Stimulated activated memory B cell treated with anti-CD40 and anti-IgM and Interleukin-4, amounts not matched to agents 10 μg/mL and 1 μg/mL and 100 μg/mL, for 72 hours (primary cell): ENCODE results near the gene TMEM106C.

Experiments
- ATAC-seq: fragments of 150-1000 bp; cut with Tn5 transposase; 2 replicates; pipeline ENCODE4 v1.10.0; 2021
- H3K27ac Mint-ChIP-seq: one replicate; pipeline ENCODE4 v1.8.0; 2022; ENCODE audit warnings: mild to moderate bottlenecking, mixed read lengths
- H3K27me3 Mint-ChIP-seq: one replicate; pipeline ENCODE4 v1.8.0; 2022; ENCODE audit warnings: mixed read lengths
- H3K36me3 Mint-ChIP-seq: one replicate; pipeline ENCODE4 v1.8.0; 2022; ENCODE audit warnings: mixed read lengths
- H3K4me1 Mint-ChIP-seq: one replicate; pipeline ENCODE4 v1.8.0; 2022; ENCODE audit warnings: mixed read lengths
- H3K4me3 Mint-ChIP-seq: one replicate; pipeline ENCODE4 v1.8.0; 2022; ENCODE audit warnings: mild to moderate bottlenecking, moderate library complexity, mixed read lengths
- H3K9me3 Mint-ChIP-seq: one replicate; pipeline ENCODE4 v1.8.0; 2022; ENCODE audit warnings: mixed read lengths

The TMEM106C gene, protein sequence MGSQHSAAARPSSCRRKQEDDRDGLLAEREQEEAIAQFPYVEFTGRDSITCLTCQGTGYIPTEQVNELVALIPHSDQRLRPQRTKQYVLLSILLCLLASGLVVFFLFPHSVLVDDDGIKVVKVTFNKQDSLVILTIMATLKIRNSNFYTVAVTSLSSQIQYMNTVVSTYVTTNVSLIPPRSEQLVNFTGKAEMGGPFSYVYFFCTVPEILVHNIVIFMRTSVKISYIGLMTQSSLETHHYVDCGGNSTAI

DNA sequence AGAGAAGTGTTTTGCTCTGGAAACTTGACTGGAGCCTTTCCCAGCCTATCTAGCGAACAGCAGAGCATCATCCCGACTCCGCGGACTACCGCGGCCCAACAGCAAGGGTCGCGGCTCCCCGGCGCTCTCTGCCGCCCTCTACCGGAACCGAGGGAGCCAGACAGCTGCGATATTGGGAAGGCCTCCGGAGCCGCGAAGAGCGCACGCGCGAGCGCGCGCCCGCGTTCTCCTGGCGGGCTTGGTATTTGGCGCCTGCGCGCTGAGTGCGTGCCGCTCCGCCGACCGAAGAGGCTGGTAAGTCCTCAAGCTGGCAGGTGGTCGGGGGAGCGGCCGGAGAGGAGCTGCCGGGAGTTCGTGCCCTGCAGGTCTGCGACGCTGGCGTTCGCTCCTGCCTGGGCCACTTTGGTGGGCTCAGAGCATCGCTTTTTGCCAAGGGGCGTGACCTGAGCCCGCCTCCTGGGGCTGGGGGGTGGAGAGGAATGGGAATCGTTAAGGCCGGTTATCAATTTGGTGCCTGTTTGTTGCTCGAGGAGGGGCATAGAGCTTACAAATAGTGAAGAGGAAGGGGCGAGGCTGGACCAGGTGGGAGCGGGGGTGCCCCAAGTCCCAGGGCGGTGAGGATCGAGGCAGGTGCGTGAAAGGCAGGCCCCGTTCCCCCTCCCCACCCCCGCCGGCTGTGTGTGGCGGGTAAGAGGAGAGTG, at the start of gene TMEM106C:
TSS of gene TMEM106C (plus strand) at position 257 of the 701 bp plus-strand sequence. CDS start 641 bp downstream, outside the sequence.
- H3K36me3 Mint-ChIP-seq, result peaks cover 9% of the 10 kb centered on the region
- H3K27ac Mint-ChIP-seq, result peak within 1 kb of the TSS; percentile 99
- H3K9me3 Mint-ChIP-seq, result no peaks in the 10 kb centered on the region
- peaks cover 32% of the 10 kb centered on the region for H3K4me1 Mint-ChIP-seq
- peak within 1 kb of the TSS; percentile 100 for H3K4me3 Mint-ChIP-seq
- ATAC-seq, result peak; percentile 95
- H3K27me3 Mint-ChIP-seq, result peaks cover 25% of the 10 kb centered on the region

DNA sequence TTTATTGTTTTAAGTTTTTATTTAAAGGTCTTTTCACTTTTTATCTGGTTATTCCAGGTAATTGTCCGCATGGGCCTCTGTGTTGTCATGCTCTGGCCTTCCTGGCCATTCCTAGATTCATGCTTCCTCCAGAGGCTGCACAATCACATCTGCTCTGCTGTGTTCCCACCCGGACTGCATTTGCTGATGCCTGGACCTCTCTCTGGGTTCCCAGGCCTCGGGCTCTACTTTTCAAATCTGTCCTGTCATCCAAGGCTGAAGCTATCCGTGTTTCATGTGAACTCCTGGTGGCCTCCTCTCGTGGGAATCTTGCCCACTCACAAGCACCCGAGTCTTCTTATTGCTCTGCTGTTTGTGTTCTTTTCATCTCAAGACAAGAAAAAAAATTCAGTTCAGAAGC, 42.5 kb upstream of the TMEM106C start:
- H3K4me3 Mint-ChIP-seq, result no peak overlapping the region
- no peaks in the 10 kb centered on the region for H3K4me1 Mint-ChIP-seq
- no peaks in the 10 kb centered on the region for H3K36me3 Mint-ChIP-seq

DNA sequence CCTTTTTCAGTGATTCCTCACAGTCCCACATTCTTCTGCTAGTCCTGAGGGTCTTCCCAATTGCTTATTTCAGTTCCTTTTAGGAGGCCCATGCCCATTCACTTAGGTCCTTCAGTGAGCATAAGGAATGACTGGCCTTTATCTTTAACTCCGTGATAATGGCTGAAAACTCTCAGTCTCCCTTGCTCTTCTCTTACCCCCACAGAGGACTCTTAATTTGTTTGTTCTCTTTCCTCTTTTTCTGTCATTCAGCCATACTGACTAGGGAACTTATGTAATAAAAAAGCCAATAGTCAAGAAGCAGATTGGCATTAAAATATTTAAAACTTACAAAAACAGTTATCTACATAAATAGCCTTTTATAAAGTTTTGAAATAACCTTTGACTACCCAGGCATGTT, 41.5 kb upstream of the TMEM106C start:
- Mint-ChIP-seq H3K27ac (no peak overlapping the region), H3K4me3 (no peak overlapping the region), H3K9me3 (no peaks in the 10 kb centered on the region), H3K27me3 (peaks cover 24% of the 10 kb centered on the region), H3K4me1 (no peaks in the 10 kb centered on the region), H3K36me3 (no peaks in the 10 kb centered on the region)
- ATAC-seq, result no peak

More for the DNA sequence above, 42.5 kb upstream of the TMEM106C start:
- Mint-ChIP-seq H3K27ac (no peak overlapping the region), H3K27me3 (peaks cover 32% of the 10 kb centered on the region), H3K9me3 (no peaks in the 10 kb centered on the region)
- ATAC-seq, result no peak

DNA sequence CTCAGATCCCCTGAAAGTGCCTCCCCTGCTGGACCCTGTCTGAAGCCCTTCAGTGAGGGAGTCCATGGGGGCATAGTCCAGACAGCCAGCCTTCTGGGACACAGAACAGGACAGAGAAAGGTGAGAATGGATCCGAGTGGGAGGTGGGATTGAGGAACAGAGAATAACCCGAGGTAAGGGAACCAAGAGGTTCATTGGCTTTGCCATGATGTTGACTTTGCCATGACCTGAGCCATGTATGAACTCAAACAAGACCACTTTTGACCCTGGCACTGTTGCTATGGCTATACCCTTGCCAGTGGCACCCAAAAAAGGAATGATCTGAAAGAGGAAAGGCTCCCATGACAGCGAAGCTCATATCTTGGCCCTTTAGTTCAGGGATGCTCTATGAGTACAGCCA, 36.0 kb upstream of the TMEM106C start:
- Mint-ChIP-seq H3K4me3 (no peak overlapping the region), H3K9me3 (no peaks in the 10 kb centered on the region), H3K4me1 (no peaks in the 10 kb centered on the region), H3K36me3 (no peaks in the 10 kb centered on the region), H3K27ac (no peak overlapping the region), H3K27me3 (peaks cover 34% of the 10 kb centered on the region)
- no peak for ATAC-seq

DNA sequence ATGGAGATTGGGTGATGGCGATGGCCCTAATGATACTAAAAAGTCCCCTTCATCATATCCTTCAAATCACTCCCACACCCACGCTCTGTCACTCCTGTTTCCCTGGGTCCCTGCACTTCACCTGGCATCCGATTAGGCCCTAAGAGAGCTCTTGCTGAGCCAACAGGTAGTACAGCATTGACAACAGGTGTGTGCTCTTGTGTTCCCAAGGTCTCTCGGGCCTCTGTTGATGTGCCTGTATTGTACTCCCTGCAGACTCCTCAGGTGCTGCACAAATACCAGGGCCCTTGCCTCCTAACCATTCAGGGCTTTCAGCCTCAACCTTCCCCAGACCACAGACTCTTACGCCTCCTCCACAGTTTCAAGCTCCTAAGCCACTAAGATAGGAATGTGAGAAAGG, 32.8 kb upstream of the TMEM106C start:
- H3K9me3 Mint-ChIP-seq, result no peaks in the 10 kb centered on the region
- no peaks in the 10 kb centered on the region for H3K4me1 Mint-ChIP-seq
- no peak overlapping the region for H3K4me3 Mint-ChIP-seq
- ATAC-seq, result no peak
- H3K27me3 Mint-ChIP-seq, result peaks cover 19% of the 10 kb centered on the region
- no peak overlapping the region for H3K27ac Mint-ChIP-seq
- H3K36me3 Mint-ChIP-seq, result no peaks in the 10 kb centered on the region

DNA sequence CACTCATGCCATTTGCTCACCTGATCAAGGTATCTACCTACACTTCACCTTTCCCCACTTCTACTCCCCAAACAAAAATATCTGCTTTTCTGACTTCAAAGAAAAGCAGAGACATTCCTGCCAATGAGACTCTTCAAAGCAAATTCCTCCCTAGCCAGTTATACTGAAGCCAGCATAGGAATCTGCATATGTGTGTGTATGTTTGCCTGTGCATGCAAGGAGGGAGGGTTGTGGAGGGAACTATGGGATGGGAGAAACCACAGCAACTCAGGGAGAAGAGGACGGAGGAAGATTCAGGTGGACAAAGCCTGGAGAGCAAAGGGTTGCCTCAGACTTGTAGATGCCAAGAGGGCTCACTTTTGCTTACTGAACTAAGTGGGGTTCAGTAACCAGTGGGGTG, 32.2 kb upstream of the TMEM106C start:
- H3K4me1 Mint-ChIP-seq, result no peaks in the 10 kb centered on the region
- no peak overlapping the region for H3K27ac Mint-ChIP-seq
- H3K9me3 Mint-ChIP-seq, result no peaks in the 10 kb centered on the region
- peaks cover 19% of the 10 kb centered on the region for H3K27me3 Mint-ChIP-seq
- ATAC-seq, result no peak
- no peak overlapping the region for H3K4me3 Mint-ChIP-seq
- no peaks in the 10 kb centered on the region for H3K36me3 Mint-ChIP-seq

DNA sequence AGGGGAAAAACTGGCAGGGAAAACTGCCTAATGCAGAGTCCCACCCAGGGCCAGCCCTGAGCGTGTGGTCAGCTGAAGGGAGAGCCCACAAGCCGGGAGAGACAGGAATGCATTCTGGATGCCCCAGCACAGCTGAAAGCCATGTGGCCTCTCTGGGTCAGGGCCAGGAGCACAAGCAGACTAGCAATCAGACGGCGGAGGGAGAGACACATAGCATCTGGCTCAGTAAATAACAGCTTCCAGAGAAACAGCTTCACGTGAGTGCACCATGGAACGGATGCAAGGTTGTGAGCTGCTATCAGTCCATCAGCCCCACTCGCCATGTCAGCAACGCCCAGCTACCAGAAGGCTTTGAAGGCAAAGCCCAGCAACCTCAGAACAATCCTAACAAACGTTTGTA, 28.2 kb upstream of the TMEM106C start:
- no peak overlapping the region for H3K27ac Mint-ChIP-seq

DNA sequence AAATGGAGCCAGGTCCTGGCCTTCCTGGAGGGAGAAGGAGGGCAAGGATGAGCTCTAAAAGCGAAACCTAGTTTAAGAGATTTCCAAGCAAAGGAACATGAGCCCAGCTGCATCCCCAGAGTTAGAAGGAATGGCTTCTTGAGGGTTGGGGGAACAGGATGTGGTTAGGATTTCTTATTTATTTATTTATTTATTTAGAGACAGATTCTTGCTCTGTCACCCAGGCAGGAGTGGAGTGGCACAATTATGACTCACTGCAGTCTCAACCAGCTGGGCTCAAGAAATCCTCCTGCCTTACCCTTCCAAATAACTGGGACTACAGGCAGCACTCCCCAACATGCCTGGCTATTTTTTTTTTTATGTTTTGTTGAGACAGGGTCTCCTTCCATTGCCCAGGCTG, 25.3 kb upstream of the TMEM106C start:
- Mint-ChIP-seq H3K27me3 (peaks cover 43% of the 10 kb centered on the region), H3K4me1 (peaks cover 14% of the 10 kb centered on the region), H3K27ac (no peak overlapping the region), H3K9me3 (no peaks in the 10 kb centered on the region), H3K36me3 (no peaks in the 10 kb centered on the region), H3K4me3 (no peak overlapping the region)
- no peak for ATAC-seq

More for the DNA sequence above, 28.2 kb upstream of the TMEM106C start:
- no peak for ATAC-seq
- no peaks in the 10 kb centered on the region for H3K9me3 Mint-ChIP-seq
- H3K27me3 Mint-ChIP-seq, result peaks cover 27% of the 10 kb centered on the region
- H3K4me3 Mint-ChIP-seq, result no peak overlapping the region
- H3K4me1 Mint-ChIP-seq, result no peaks in the 10 kb centered on the region
- no peaks in the 10 kb centered on the region for H3K36me3 Mint-ChIP-seq

DNA sequence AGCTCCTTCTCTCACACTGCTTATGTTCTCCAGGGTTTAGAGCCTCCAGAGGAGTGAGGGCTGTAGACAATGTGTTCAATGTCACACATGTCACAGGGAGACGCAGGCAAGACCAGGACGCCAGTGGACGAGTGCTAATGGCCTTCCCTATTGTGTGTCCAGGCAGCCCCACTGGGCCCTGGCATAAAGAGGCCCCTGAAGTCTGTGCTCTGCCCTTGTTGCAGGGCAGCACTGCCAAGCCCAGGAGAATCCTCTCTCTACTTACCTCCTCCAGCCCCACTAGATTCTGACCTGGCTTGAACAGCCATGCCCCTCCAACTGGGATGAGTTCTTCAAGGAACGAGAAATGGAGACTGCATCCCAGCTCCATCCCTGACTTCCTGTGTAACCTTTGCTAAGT, 24.8 kb upstream of the TMEM106C start:
- Mint-ChIP-seq H3K9me3 (no peaks in the 10 kb centered on the region), H3K4me1 (peaks cover 14% of the 10 kb centered on the region), H3K36me3 (no peaks in the 10 kb centered on the region), H3K27ac (no peak overlapping the region), H3K27me3 (peaks cover 43% of the 10 kb centered on the region), H3K4me3 (no peak overlapping the region)
- no peak for ATAC-seq

DNA sequence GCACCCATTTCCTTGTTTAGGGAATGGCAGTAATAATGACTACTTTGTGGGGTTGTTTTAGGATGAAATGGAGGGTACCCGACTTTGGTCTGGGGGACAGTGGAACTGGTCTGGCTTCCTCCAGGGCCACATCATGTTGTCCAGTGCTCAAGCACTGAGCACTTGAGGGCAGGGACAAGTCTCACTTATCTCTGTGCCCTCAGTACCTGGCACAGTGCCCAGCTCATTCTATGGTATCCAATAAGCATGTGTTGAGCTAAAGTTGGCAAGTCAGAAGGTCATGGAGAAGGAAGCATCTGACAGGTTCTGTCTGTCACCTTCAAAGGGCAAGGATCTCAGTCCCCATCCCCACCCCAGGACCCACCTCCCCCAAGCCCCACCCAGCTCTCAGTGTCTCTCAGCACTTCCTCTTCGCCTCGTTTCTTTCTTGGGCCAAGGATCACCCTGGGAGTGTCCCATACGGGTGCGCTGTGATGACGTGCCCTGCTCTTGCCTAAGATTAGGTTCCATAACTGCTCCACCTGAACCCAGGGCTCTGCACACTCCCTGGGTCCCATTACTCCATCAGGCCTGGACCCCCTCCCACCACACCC, 24.3 kb upstream of the TMEM106C start:
- no peak overlapping the region for H3K27ac Mint-ChIP-seq
- peaks cover 47% of the 10 kb centered on the region for H3K27me3 Mint-ChIP-seq
- peaks cover 14% of the 10 kb centered on the region for H3K4me1 Mint-ChIP-seq
- H3K36me3 Mint-ChIP-seq, result no peaks in the 10 kb centered on the region
- no peak overlapping the region for H3K4me3 Mint-ChIP-seq
- H3K9me3 Mint-ChIP-seq, result no peaks in the 10 kb centered on the region
- no peak for ATAC-seq

DNA sequence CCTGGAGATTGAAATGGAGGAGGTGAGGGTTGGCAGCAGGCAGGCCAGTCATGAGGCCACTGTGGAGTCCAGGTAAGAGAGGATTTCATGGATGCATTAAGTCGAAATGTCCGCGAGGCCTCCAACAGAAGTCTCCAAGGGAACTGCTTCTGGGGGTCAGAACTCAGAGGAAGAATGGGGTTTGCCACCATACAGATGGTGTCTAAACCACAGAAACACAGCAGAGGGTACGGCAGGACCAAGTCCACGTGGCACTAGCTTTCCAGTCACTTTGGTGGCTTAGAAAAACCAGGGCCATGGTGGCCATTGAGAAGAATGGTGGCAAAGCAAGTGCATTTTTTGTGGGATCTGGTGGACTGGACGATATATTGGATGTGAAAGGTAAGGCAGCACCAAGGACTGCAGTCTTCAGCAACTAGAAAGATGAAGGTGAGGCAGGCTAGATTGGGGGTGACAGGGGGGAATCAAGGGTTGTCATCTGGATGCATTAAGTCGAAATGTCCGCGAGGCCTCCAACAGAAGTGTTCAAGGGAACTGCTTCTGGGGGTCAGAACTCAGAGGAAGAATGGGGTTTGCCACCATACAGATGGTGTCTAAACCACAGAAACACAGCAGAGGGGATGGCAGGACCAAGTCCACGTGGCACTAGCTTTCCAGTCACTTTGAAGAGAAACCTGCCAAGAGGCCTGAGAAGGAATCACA, 22.5 kb upstream of the TMEM106C start:
- H3K9me3 Mint-ChIP-seq, result no peaks in the 10 kb centered on the region
- peaks cover 56% of the 10 kb centered on the region for H3K27me3 Mint-ChIP-seq

DNA sequence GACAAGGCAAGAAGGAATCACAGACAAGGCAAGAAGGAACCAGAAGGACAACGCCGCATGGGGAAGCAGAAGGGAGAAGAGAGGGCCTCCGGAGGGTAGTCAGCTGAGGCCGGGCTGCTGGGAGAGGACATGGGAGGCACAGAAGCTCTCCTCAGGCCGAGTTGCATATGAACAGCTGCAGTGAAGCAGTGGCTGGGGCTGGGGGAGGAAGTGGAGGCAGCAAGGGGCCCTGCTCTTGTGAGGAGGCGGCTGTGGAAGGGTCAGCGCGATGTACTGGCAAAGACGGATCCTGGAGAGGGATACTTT, 22.0 kb upstream of the TMEM106C start:
- Mint-ChIP-seq H3K27ac (no peak overlapping the region), H3K36me3 (no peaks in the 10 kb centered on the region), H3K4me3 (no peak overlapping the region), H3K9me3 (no peaks in the 10 kb centered on the region), H3K4me1 (peaks cover 15% of the 10 kb centered on the region), H3K27me3 (peaks cover 61% of the 10 kb centered on the region)
- no peak for ATAC-seq

More for the DNA sequence above, 22.5 kb upstream of the TMEM106C start:
- H3K4me1 Mint-ChIP-seq, result peaks cover 14% of the 10 kb centered on the region
- no peak overlapping the region for H3K4me3 Mint-ChIP-seq
- no peak overlapping the region for H3K27ac Mint-ChIP-seq
- ATAC-seq, result no peak
- no peaks in the 10 kb centered on the region for H3K36me3 Mint-ChIP-seq

DNA sequence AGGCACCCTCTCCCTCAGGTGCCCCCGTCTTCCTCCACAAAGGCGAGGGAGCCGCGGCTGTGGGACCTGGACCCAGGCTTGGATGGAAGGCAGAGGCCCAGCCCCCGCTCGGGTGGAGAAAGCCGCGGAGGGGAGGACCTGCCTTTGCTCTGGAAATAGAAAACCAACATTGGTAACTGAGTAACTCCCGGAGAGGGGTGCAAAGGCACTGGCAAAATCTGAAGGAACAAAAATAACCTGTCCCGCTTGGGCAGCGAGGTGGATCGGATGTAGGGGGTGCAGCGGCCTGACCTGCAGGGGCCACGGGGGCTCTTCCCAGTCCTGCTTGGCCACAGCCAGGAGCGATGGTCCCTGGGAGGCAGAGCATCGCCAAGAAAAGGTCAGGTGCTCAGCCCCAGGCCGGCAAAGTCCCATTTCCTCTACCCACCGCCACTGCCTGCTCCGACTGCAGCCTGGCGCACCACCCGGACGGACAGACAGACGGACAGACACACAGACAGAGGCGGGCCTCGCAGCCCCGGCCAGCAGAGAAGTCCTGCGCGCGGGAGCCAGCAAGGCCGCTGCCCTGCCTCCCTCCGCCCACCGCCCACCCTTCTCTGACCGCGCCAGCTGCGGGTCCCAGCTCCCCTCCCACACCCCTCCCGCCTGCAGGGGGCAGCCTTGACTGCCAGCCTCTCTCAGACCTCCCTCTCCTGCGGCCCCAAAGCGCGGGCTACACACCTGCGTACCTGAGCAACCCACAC, 21.4 kb upstream of the TMEM106C start:
- Mint-ChIP-seq H3K27me3 (peaks cover 67% of the 10 kb centered on the region), H3K27ac (no peak overlapping the region), H3K9me3 (no peaks in the 10 kb centered on the region), H3K4me3 (no peak overlapping the region), H3K4me1 (peaks cover 20% of the 10 kb centered on the region), H3K36me3 (no peaks in the 10 kb centered on the region)
- peak; percentile 40 for ATAC-seq

DNA sequence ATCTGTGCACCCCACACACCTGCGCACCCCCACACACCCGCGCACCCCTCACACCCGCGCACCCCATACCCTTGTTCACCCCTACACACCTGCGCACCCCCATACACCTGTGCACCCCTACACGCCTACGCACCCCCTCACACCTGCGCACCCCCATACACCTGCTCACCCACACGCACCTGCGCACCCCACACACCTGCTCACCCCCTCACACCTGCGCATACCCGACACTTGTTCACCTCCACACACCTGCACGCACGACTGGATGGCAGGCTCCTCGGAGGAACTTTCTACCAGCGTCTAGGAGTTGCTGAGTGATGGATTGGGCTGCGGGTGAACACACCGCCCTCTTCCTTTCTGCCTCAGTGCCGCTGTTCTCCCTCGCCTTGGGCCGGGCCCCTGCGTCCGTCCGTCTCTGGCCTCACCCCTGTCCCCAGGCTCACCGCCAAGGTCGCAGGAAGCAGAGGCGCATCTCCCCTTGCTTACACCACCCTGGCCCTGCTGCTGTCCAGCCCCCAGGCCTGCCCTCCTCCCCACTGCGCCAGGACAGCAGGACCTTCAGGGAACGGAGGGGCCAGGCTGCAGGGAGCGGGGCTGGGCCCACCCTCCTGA, 20.7 kb upstream of the TMEM106C start:
- no peaks in the 10 kb centered on the region for H3K9me3 Mint-ChIP-seq
- H3K27ac Mint-ChIP-seq, result no peak overlapping the region
- H3K36me3 Mint-ChIP-seq, result no peaks in the 10 kb centered on the region
- peaks cover 20% of the 10 kb centered on the region for H3K4me1 Mint-ChIP-seq
- peaks cover 68% of the 10 kb centered on the region for H3K27me3 Mint-ChIP-seq
- peak; percentile 55 for ATAC-seq
- no peak overlapping the region for H3K4me3 Mint-ChIP-seq
